Prostate gland (tissue), 2 donors: ENCODE results near the gene ACTG2.

Source experiments
- CTCF ChIP-seq, 4 experiments: fragments of 200-600 bp in 2 of 4; fragments of 450-650 bp in 2 of 4; sonication (generic) in 2 of 4; IDR thresholded peaks; 1 replicate in 3 of 4; 2 replicates in 1 of 4; pipeline ENCODE4 v1.5.1; 2016 to 2019; ENCODE audit warnings: antibody characterized with exemption in 4 of 4, mild to moderate bottlenecking in 2 of 4, moderate library complexity in 2 of 4
- POLR2A ChIP-seq: fragments of 450-650 bp; IDR thresholded peaks from one replicate; pipeline ENCODE4 v1.6.1; 2016; ENCODE audit warnings: antibody characterized with exemption, mild to moderate bottlenecking

- TF ChIP-seq CTCF (IDR thresholded peaks at IDR 0.05) (no peak), POLR2A (no peak)
Observed at GRCh38 chr2:73931531-73932500, 39.0 kb downstream of the ACTG2 start.
